Chondrocyte (in vitro differentiated cells): ENCODE measurements around the gene ELMO1. TPM values are rescaled to one million over a fixed set of nuclear protein-coding genes. Genes with fewer than 3 reads are reported as not detected.

Experiments
- DNase-seq: peaks from one replicate; pipeline ENCODE4 v3.0.0; 2021; ENCODE audit warnings: mixed read lengths, low spot score
- H3K27ac Mint-ChIP-seq: one replicate; pipeline ENCODE4 v1.8.0; 2021; ENCODE audit warnings: mild to moderate bottlenecking, moderate library complexity, mixed read lengths; ENCODE audit not compliant: unreplicated experiment
- H3K27me3 Mint-ChIP-seq: 2 replicates; pipeline ENCODE4 v1.8.0; 2021; ENCODE audit warnings: low read depth, mixed read lengths
- H3K36me3 Mint-ChIP-seq: 2 replicates; pipeline ENCODE4 v1.8.0; 2021; ENCODE audit warnings: low read depth, mixed read lengths
- H3K4me1 Mint-ChIP-seq: 2 replicates; pipeline ENCODE4 v1.8.0; 2021; ENCODE audit warnings: low read depth, mild to moderate bottlenecking, mixed read lengths
- H3K4me3 Mint-ChIP-seq: one replicate; pipeline ENCODE4 v1.8.0; 2021; ENCODE audit warnings: mild to moderate bottlenecking, moderate library complexity, mixed read lengths; ENCODE audit not compliant: unreplicated experiment
- H3K9me3 Mint-ChIP-seq: 2 replicates; pipeline ENCODE4 v1.8.0; 2021; ENCODE audit warnings: low read depth, mixed read lengths
- CTCF ChIP-seq: fragments of 200-600 bp; sonication (generic); IDR thresholded peaks from 2 replicates; pipeline ENCODE4 v1.5.0; 2021; ENCODE audit warnings: antibody characterized with exemption, mild to moderate bottlenecking, moderate library complexity
- total RNA-seq: library from RNA; stranded (reverse); gene quantifications from 3 replicates; pipeline ENCODE4 v1.2.1, GENCODE V29; 2021

ELMO1 gene
- total RNA-seq, 1 donor from 2014 or later: 0.42 TPM

- Mint-ChIP-seq H3K27ac (no peak overlapping the region), H3K4me3 (no peak overlapping the region), H3K27me3 (peaks cover 3% of the 10 kb centered on the region), H3K9me3 (peaks cover 3% of the 10 kb centered on the region), H3K4me1 (no peaks in the 10 kb centered on the region), H3K36me3 (no peaks in the 10 kb centered on the region)
- no peak for DNase-seq
- TF ChIP-seq CTCF: no peak
These were observed 32.1 kb downstream of the ELMO1 start for GRCh38 chr7:37416378-37417106.

GRCh38 chr7:37415629-37416028 lies 33.0 kb downstream of the ELMO1 start:
- DNase-seq: no peak
- TF ChIP-seq CTCF: no peak
- H3K36me3 Mint-ChIP-seq: no peaks in the 10 kb centered on the region
- peaks cover 3% of the 10 kb centered on the region for H3K9me3 Mint-ChIP-seq
- H3K4me1 Mint-ChIP-seq: no peaks in the 10 kb centered on the region
- no peak overlapping the region for H3K4me3 Mint-ChIP-seq
- peaks cover 1% of the 10 kb centered on the region for H3K27me3 Mint-ChIP-seq
- no peak overlapping the region for H3K27ac Mint-ChIP-seq

GRCh38 chr7:37414352-37414983 lies 34.2 kb downstream of the ELMO1 start:
- Mint-ChIP-seq H3K27me3 (no peaks in the 10 kb centered on the region), H3K36me3 (no peaks in the 10 kb centered on the region), H3K4me1 (no peaks in the 10 kb centered on the region), H3K4me3 (no peak overlapping the region), H3K27ac (no peak overlapping the region), H3K9me3 (peaks cover 3% of the 10 kb centered on the region)
- no peak for DNase-seq
- TF ChIP-seq CTCF: no peak

GRCh38 chr7:37411444-37412034 lies 37.1 kb downstream of the ELMO1 start:
- TF ChIP-seq CTCF: no peak
- H3K4me1 Mint-ChIP-seq: no peaks in the 10 kb centered on the region
- peaks cover 3% of the 10 kb centered on the region for H3K9me3 Mint-ChIP-seq
- no peaks in the 10 kb centered on the region for H3K27me3 Mint-ChIP-seq
- no peak for DNase-seq
- H3K36me3 Mint-ChIP-seq: no peaks in the 10 kb centered on the region
- H3K27ac Mint-ChIP-seq: no peak overlapping the region
- no peak overlapping the region for H3K4me3 Mint-ChIP-seq

- Mint-ChIP-seq H3K27ac (no peak overlapping the region), H3K4me1 (no peaks in the 10 kb centered on the region), H3K9me3 (peaks cover 3% of the 10 kb centered on the region), H3K36me3 (no peaks in the 10 kb centered on the region), H3K27me3 (no peaks in the 10 kb centered on the region), H3K4me3 (no peak overlapping the region)
- no peak for DNase-seq
- TF ChIP-seq CTCF: no peak
These were observed 38.1 kb downstream of the ELMO1 start for GRCh38 chr7:37410305-37411229.
